K562 (cell line): ENCODE measurements around the gene RAB1B. TPM values are rescaled to one million over a fixed set of nuclear protein-coding genes. Genes with fewer than 3 reads are reported as not detected.

Source experiments
- FOXK2 ChIP-seq, 2 experiments: fragments of 450-650 bp; IDR thresholded peaks in 1 of 2; conservative IDR thresholded peaks in 1 of 2; 2 replicates each; pipeline ENCODE4 v1.6.1; 2016; ENCODE audit warnings: low read depth in 2 of 2, mild to moderate bottlenecking in 1 of 2
- GATAD2A ChIP-seq: fragments of 450-650 bp; IDR thresholded peaks from 2 replicates; pipeline ENCODE4 v1.6.1; 2017
- KAT7 ChIP-seq: sonication (generic); formaldehyde crosslinking; IDR thresholded peaks from 2 replicates; pipeline ENCODE4 v1.8.0; 2022; ENCODE audit warnings: missing genetic modification reagents, mild to moderate bottlenecking, borderline replicate concordance
- NFE2 ChIP-seq: IDR thresholded peaks from 2 replicates; pipeline ENCODE4 v1.6.1; 2014; ENCODE audit warnings: antibody characterized with exemption, low read depth
- RBBP5 ChIP-seq: fragments of 200-600 bp; sonication (generic); IDR thresholded peaks from 2 replicates; pipeline ENCODE4 v1.6.1; 2012; ENCODE audit warnings: borderline replicate concordance, mild to moderate bottlenecking, low read length, control low read depth, inconsistent platforms; ENCODE audit not compliant: insufficient read depth, poor library complexity, severe bottlenecking
- RBFOX2 ChIP-seq: fragments of 200-400 bp; formaldehyde crosslinking; IDR thresholded peaks from 2 replicates; pipeline ENCODE4 v1.6.1; 2017; ENCODE audit warnings: low read depth, mild to moderate bottlenecking, low read length, moderate library complexity
- SAP30 ChIP-seq: fragments of 200-600 bp; sonication (generic); IDR thresholded peaks from 2 replicates; pipeline ENCODE4 v1.6.1; 2012; ENCODE audit warnings: borderline replicate concordance, low read depth, mild to moderate bottlenecking, moderate library complexity, low read length, control low read depth, inconsistent platforms; ENCODE audit not compliant: insufficient read depth, poor library complexity, severe bottlenecking
- SMARCB1 ChIP-seq: IDR thresholded peaks from 2 replicates; pipeline ENCODE4 v1.6.1; 2011; ENCODE audit warnings: improper control_type of control experiment, low read depth; ENCODE audit not compliant: insufficient read length
- TBP ChIP-seq: optimal IDR thresholded peaks from 2 replicates; pipeline ENCODE3; 2011; ENCODE audit warnings: low read depth, low read length, improper control_type of control experiment
- polyA plus RNA-seq, 8 experiments: library from polyadenylated mRNA; depleted of rRNA in 4 of 8; stranded (reverse) in 5 of 8; unstranded in 3 of 8; fragments of >200 nt; fragmentation: Nextera tagmentation in 2 of 8; fragmentation: Illumina TruSeq in 1 of 8; extraction: Ambion mirVana in 2 of 8; extraction: Trizol in 1 of 8; gene quantifications; 2 replicates each; pipeline versions ENCODE4 v1.2.1 to v1.2.3, GENCODE V29; 2011 to 2014; ENCODE audit warnings: inconsistent platforms in 1 of 8, missing spikeins in 1 of 8
- total RNA-seq, 7 experiments: library from RNA; depleted of rRNA in 6 of 7; stranded (reverse); fragments of >200 nt in 6 of 7; fragmentation: Illumina TruSeq in 2 of 7; extraction: Trizol in 2 of 7; gene quantifications; 2 replicates each; pipeline versions ENCODE4 v1.2.1 to v1.2.3, GENCODE V29; 2011 to 2021; ENCODE audit warnings: low replicate concordance in 1 of 7
- TF ChIP-seq, protein P1 (sequence below), 2 experiments: IDR thresholded peaks in 1 of 2; conservative IDR thresholded peaks in 1 of 2; 2 replicates each; pipeline ENCODE4 v1.6.1; 2016; ENCODE audit warnings: low read depth in 2 of 2, mild to moderate bottlenecking in 1 of 2, missing compliant biosample characterization in 1 of 2, missing genetic modification characterization in 1 of 2, moderate library complexity in 1 of 2
- TF ChIP-seq, protein P2 (sequence below), 3 experiments: fragments of 200-800 bp in 1 of 3; fragments of 250-450 bp in 1 of 3; fragments of 450-650 bp in 1 of 3; sonication (Bioruptor Pico) in 1 of 3; sonication (Bioruptor generic) in 1 of 3; formaldehyde crosslinking in 1 of 3; IDR thresholded peaks; 2 replicates each; pipeline versions ENCODE4 v1.6.1 to v1.8.0; 2016 to 2022; ENCODE audit warnings: mild to moderate bottlenecking in 2 of 3, missing genetic modification characterization in 2 of 3, missing compliant biosample characterization in 1 of 3, moderate library complexity in 1 of 3
- TF ChIP-seq, protein P3 (sequence below): fragments of 450-650 bp; IDR thresholded peaks from 2 replicates; pipeline ENCODE4 v1.7.1; 2018; ENCODE audit warnings: mild to moderate bottlenecking, low read depth; ENCODE audit not compliant: partially characterized antibody

Gene RAB1B
- total and polyA plus RNA-seq, 9 of the 15 experiments (the other 6 are each of a cell fraction or from before 2014, with no cell fraction given): 5.6 to 146 (median 98.6) TPM

DNA sequence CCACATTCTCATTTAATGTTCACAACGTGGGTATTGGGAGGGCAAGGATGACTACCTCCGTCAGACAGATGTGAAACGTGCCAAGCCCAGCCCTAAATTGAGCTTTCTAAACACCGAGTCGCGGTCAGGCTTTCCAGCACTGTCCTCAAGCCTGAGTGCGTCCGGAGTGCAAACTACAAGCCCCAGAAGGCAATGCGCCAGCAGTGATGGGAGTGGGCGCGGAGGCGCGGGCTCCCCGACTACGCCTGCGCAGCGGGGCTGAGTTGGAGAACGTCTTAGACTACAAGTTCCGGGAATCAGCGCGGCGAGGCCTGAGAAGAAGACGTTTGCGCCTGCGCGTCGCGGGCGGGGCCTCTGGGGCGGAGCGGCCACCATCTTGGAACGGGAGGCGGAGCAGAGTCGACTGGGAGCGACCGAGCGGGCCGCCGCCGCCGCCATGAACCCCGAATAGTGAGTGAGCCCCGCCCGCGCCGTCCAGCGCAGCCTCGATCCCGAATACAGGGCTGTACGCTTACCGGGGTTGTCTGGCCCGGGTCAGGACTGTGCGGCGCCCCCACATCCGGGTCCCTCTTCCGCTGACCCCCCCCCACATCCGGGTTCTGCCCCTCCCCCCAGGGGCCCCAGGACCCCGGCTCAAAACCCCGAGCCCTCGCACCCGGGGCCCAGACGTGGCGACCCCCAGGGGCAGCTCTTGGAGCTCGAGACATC is at the start of gene RAB1B (continued):
- TF ChIP-seq RBBP5 (no peak), GATAD2A (no peak), SMARCB1 (no peak), RBFOX2 (peak; percentile 81), SAP30 (no peak), TBP (peak; percentile 58), NFE2 (no peak), FOXK2 (conservative IDR thresholded peaks at IDR 0.05 in 1 of 2, IDR thresholded peaks at IDR 0.05 in 1 of 2; ENCODE audit: low read depth in 2 of 2) (no peak), KAT7 (CRISPR knock-in tag) (peak; percentile 48; the same call in 1 of the 2 replicates)
- TF ChIP-seq, protein P1, sequence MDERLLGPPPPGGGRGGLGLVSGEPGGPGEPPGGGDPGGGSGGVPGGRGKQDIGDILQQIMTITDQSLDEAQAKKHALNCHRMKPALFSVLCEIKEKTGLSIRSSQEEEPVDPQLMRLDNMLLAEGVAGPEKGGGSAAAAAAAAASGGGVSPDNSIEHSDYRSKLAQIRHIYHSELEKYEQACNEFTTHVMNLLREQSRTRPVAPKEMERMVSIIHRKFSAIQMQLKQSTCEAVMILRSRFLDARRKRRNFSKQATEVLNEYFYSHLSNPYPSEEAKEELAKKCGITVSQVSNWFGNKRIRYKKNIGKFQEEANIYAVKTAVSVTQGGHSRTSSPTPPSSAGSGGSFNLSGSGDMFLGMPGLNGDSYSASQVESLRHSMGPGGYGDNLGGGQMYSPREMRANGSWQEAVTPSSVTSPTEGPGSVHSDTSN (CRISPR knock-in tag; IDR thresholded peaks at IDR 0.05; ENCODE audit: low read depth): no peak
- TF ChIP-seq, protein P1 (tag; conservative IDR thresholded peaks at IDR 0.05; ENCODE audit: low read depth): no peak
- TF ChIP-seq, protein P2, sequence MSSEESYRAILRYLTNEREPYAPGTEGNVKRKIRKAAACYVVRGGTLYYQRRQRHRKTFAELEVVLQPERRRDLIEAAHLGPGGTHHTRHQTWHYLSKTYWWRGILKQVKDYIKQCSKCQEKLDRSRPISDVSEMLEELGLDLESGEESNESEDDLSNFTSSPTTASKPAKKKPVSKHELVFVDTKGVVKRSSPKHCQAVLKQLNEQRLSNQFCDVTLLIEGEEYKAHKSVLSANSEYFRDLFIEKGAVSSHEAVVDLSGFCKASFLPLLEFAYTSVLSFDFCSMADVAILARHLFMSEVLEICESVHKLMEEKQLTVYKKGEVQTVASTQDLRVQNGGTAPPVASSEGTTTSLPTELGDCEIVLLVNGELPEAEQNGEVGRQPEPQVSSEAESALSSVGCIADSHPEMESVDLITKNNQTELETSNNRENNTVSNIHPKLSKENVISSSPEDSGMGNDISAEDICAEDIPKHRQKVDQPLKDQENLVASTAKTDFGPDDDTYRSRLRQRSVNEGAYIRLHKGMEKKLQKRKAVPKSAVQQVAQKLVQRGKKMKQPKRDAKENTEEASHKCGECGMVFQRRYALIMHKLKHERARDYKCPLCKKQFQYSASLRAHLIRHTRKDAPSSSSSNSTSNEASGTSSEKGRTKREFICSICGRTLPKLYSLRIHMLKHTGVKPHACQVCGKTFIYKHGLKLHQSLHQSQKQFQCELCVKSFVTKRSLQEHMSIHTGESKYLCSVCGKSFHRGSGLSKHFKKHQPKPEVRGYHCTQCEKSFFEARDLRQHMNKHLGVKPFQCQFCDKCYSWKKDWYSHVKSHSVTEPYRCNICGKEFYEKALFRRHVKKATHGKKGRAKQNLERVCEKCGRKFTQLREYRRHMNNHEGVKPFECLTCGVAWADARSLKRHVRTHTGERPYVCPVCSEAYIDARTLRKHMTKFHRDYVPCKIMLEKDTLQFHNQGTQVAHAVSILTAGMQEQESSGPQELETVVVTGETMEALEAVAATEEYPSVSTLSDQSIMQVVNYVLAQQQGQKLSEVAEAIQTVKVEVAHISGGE (CRISPR knock-in tag; IDR thresholded peaks at IDR 0.05): peak in 1 of 3 experiments; percentile 14; a peak in 1 of 6 replicates
- TF ChIP-seq, protein P3, sequence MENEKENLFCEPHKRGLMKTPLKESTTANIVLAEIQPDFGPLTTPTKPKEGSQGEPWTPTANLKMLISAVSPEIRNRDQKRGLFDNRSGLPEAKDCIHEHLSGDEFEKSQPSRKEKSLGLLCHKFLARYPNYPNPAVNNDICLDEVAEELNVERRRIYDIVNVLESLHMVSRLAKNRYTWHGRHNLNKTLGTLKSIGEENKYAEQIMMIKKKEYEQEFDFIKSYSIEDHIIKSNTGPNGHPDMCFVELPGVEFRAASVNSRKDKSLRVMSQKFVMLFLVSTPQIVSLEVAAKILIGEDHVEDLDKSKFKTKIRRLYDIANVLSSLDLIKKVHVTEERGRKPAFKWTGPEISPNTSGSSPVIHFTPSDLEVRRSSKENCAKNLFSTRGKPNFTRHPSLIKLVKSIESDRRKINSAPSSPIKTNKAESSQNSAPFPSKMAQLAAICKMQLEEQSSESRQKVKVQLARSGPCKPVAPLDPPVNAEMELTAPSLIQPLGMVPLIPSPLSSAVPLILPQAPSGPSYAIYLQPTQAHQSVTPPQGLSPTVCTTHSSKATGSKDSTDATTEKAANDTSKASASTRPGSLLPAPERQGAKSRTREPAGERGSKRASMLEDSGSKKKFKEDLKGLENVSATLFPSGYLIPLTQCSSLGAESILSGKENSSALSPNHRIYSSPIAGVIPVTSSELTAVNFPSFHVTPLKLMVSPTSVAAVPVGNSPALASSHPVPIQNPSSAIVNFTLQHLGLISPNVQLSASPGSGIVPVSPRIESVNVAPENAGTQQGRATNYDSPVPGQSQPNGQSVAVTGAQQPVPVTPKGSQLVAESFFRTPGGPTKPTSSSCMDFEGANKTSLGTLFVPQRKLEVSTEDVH: peak; percentile 71
